ENCODE data around the gene SINHCAF.

SINHCAF gene

DNA sequence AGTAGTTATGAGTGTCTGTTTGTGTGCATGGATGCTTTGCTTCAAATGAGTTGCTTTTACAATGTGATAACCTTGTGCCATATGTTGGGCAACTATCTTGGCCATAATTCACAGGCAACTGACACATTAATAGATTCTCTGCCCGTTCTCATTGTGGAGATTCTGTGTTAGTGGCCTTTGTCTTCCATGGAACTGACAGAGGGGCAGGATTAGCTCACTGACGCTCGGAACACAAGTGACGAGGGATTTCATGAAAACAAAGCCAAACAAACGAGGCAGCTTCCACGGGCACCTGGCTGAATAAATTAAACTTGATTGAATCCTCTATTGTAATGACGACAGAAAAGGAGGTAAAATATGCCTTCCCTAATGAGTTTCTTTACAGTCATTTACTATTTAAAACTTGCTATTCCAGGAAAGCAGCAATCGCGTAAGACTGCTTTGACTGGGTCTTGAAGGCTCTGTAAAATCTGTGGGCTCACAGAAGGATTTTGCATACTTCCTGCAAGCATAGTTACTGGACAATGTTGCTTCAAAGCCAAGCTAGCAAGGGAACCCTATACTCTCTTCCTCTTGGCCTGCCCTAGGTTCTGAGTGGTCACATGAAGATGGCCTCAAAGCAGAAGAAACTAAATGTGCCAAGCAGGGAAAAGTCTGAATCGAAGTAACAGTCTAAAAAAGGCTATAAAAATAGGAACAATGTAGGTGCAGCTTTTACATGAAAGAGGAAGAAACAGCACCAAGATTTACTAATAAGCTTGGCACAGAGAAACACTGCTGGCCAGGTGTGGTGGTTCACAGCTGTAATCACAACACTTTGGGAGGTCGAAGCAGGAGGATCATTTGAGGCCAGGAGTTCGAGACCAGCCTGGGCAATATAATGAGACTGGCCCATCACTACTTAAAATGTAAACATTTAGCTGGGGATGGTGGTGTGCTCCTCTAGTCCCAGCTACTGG lies 28.1 kb upstream of the SINHCAF start:
- TF ChIP-seq GATA3 (IDR thresholded peaks at IDR 0.05; ENCODE audit: low read depth, low read length) (no peak), GATA2 (IDR thresholded peaks at IDR 0.05; ENCODE audit: low read depth, low read length) (no peak)

DNA sequence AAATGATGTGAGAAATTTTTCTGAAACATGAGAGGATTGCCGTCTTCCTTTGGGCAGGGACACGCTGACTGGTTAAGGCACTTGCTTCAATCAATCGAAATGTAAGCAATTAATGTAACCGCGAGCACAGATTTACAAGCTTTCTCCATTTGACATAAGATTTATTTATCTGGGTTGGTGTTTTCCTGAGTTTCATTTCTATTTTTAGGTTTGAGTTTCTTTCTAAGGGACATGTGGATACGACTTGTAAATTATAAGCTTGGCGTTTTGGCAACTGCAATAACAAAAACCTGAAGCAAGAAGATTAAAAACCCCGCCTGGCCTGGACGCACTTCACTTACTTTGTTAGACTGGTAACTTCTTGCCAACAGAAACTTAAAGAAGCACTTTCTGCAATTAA lies 20.3 kb upstream of the SINHCAF start:
- TF ChIP-seq GATA2 (IDR thresholded peaks at IDR 0.05; ENCODE audit: low read depth, low read length) (no peak), GATA3 (IDR thresholded peaks at IDR 0.05; ENCODE audit: low read depth, low read length) (no peak)

DNA sequence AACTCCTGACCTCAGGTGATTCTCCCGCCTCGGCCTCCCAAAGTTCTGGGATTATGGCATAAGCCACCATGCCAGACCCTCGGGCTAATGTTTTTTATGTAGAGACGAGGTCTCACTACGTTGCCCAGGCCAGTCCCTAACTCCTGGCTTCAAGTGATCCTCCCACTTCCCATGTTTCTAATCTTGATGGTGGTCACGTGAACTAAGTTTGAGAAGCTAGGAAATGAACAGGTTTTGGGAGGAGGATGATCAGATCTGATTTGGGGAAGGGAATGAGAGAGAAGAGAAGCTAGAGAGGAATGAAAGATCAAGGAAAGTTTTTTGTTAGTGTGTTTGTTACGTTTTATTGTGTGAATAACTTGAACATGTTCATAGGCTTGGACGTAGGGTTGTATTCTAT lies 17.2 kb upstream of the SINHCAF start:
- TF ChIP-seq GATA3 (IDR thresholded peaks at IDR 0.05; ENCODE audit: low read depth, low read length) (no peak), GATA2 (IDR thresholded peaks at IDR 0.05; ENCODE audit: low read depth, low read length) (no peak)

DNA sequence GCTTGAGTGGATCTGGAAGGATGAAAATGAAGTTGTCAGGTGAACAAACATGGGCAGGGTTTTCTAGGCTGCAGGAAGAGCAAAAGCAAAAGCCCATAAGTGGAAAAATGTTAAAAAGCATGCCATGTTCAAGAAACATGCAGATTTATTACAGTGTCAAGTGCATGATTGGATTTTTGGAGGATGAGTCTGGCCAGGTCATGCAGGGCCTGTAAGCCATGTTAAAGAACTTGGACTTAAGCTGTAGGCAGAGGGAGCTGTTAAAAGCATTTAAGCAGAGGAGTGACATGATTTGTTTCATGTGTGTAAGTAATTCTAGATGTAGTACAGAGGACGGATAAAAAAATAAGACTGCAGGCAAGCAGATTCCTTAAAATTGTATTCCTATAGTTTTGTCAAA lies 16.3 kb upstream of the SINHCAF start:
- TF ChIP-seq GATA3 (IDR thresholded peaks at IDR 0.05; ENCODE audit: low read depth, low read length) (no peak), GATA2 (IDR thresholded peaks at IDR 0.05; ENCODE audit: low read depth, low read length) (no peak)

DNA sequence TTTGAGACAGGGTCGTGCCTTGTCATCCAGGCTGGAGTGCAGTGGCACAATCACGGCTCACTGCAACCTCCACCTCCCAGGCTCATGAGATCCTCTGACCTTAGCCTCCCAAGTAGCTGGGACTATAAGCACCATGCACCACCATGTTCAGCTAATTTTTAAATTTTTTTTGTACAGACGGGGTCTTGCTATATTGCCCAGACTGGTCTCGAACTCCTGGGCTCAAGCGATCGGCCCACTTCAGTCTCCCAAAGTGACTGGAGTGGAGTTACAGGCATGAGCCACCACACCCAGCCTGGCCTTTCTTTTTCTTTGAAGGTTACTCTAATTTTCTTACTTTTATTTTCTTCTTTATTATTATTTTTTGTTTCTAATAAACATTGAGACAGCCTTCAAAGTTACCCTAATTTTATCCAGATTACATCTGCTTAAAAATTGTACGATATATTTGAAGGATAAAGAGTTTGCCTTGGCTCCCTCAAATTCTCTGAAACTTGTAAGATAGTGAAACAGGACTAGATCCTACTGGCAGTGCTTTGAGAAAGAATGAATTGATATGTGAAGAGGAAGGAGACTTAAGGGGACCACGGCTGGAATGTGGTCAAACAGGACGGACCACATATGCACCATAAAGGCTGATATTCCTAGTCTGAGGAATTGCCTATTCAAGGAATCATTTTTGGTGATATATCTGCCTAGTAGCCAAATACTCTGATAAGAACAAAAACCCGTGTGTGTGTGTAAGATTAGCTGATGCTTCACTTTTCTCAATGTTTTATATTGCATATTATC lies 14.1 kb upstream of the SINHCAF start:
- TF ChIP-seq GATA3 (IDR thresholded peaks at IDR 0.05; ENCODE audit: low read depth, low read length) (no peak), GATA2 (IDR thresholded peaks at IDR 0.05; ENCODE audit: low read depth, low read length) (no peak)

DNA sequence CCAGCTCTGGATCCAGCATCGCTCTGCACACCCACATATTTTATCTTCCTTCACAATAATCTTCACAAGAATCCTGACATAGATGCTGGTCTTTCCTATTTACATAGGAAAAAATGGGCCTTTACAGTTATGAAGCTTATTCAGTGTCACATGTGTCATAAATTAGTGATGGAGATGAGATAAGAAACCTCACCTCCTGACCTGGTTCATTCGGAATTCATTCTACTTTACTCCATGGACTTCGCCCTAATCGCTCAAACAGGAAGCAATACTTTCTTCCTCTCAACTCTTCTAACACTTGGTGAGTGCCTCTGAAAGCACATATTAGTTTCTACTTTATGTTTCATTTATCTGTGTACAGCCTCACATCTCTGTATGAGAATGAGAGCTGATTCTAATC lies 12.0 kb upstream of the SINHCAF start:
- TF ChIP-seq GATA2 (IDR thresholded peaks at IDR 0.05; ENCODE audit: low read depth, low read length) (no peak), GATA3 (IDR thresholded peaks at IDR 0.05; ENCODE audit: low read depth, low read length) (no peak)

DNA sequence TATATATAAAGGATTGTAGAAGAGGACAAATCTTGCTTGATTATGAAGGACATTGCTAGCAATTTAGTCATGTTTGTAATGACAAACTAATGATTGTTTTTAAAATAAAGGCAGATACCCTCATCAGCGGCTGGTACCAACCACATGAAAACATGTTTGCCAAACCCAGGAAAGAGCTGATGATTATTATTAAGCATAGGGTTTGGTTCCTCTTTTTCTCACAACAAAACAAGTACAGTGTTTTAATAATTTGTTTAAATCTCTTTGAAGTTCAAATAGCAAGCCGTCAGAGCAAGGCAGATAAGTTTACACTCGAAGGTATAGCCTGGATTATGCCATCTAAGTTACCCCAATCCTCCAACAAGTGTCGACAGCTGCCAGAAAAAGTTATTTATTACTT lies 5.3 kb upstream of the SINHCAF start:
- TF ChIP-seq GATA2 (IDR thresholded peaks at IDR 0.05; ENCODE audit: low read depth, low read length) = no peak
- TF ChIP-seq GATA3 (IDR thresholded peaks at IDR 0.05; ENCODE audit: low read depth, low read length) = no peak

DNA sequence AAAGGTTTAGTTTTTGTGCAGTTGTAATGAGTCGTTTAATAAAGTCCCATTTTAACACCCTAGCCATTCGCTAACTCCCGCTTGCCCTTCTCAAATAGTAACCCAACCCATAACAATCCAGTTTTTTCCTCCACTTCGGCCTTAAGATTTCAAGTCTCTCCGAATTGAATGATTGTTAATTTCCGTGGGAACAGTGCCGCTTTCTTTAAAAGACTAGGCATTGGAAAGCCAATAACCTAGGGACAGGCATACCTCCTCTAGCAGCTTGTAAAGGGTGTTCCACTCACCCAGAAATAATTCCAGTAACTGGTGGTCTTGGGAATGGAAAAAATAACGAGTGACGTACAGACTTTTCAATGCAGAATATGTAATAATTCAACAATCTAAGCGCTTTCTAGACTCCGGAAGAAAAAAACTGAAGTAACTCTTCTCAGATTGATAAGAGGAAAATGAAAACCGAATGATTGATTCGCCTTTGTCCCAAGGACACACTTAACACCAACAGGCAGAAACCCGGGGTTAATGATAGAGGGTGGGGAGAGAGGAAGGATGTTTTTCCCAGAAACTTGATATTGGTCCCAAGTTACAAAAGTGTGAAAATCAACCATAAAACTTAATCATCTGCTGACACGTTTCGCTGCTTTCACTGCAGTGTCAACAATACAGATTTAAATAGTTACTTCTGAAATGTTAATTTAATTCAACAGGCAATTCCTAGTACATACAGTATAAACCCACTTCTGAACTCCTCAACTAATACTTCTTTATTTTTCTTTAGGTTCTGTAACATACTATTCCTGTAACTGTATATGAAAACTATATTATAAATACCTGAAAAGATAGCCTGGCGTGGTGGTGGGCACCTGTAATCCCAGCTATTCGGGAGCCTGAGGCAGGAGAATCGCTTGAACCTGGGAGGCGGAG lies 1.0 kb upstream of the SINHCAF start:
- TF ChIP-seq GATA2 (IDR thresholded peaks at IDR 0.05; ENCODE audit: low read depth, low read length) (no peak), GATA3 (IDR thresholded peaks at IDR 0.05; ENCODE audit: low read depth, low read length) (no peak)

DNA sequence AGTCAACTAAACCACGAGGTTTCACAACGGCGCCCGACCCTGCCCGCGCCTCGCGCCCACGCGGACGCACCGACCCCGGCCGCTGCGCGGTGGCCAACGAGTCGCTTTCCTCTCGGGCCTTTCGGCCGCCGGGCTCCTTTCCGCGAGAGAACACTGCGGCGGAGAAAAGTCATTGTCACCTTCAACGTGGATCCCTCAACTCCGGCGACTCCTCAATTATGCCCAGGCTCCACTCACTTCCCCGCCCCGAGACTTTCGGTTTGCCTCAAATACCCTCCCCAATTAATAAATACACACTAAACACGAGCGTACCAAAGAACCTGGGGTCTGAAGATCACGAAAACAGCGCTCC lies 450 bp downstream of the SINHCAF start:
- TF ChIP-seq GATA3 (IDR thresholded peaks at IDR 0.05; ENCODE audit: low read depth, low read length) (no peak), GATA2 (IDR thresholded peaks at IDR 0.05; ENCODE audit: low read depth, low read length) (no peak)

DNA sequence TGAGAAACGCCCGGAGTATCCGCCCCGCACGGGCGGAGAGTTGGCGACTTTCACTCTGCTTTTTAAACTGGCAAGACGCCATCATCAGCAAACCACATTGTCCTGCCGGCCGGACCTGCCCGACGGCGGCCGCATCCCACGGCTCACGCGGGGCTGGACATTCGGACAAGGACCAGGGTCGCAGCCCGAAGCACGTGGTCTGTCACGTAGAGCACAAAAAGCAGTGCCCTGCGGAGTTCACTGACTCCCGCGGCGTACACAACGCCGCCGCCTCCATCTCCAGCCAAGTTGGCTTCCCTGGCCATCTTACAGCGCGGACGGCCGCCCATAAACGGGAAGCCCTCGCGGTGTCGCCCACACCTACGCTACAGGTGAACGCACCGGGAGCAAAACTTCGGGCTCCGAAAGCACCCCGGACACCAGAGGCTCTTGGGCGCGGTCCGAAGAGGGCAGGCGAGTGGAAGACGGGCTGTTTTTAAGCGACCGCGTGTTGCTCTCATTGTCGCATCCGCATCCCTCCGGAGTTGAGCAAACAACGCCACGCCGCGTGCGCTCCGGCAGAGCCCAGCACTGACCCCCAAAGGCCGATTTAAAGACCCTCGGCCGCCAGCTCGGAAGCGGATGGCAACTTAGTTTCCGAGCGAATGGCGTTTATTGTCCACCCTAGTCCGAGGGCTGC lies 966 bp downstream of the SINHCAF start:
- TF ChIP-seq GATA3 (IDR thresholded peaks at IDR 0.05; ENCODE audit: low read depth, low read length) (no peak), GATA2 (IDR thresholded peaks at IDR 0.05; ENCODE audit: low read depth, low read length) (no peak)

DNA sequence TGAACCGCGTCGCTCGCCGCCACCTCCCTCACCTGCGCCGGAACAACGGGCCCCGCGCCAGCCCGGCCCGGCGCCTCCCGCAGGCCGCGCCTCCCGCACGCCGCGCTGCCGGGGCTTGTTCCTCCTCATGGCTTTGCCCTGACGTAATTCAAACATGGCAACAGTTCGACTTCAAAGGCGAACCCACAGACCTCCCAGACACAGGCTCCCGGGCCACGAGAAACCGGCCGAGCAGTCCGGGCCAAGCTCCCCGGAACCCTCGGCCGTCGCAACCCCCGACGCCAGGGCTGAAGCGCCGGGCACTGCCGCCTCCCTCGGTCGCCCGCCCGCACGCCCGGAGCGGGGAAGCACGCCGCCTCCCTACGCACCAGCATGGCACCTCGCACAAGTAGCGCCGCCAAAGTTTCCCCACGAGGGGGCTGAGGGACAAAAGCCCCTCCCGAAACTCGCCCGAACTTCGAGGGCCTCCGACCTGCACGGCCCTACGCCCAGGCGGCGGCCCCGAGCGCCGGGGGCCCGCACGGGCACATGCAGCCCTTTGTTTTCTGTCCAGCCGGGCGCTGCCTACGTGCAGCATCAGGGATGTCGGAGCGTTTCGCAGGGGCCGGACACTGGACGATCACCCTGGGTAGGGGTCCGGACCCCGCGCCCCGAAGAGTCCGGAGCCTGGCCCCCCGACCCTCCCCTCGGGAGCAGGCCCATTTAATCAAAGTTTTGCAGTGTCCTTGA lies 1.7 kb downstream of the SINHCAF start:
- TF ChIP-seq GATA2 (IDR thresholded peaks at IDR 0.05; ENCODE audit: low read depth, low read length) (no peak), GATA3 (IDR thresholded peaks at IDR 0.05; ENCODE audit: low read depth, low read length) (no peak)

DNA sequence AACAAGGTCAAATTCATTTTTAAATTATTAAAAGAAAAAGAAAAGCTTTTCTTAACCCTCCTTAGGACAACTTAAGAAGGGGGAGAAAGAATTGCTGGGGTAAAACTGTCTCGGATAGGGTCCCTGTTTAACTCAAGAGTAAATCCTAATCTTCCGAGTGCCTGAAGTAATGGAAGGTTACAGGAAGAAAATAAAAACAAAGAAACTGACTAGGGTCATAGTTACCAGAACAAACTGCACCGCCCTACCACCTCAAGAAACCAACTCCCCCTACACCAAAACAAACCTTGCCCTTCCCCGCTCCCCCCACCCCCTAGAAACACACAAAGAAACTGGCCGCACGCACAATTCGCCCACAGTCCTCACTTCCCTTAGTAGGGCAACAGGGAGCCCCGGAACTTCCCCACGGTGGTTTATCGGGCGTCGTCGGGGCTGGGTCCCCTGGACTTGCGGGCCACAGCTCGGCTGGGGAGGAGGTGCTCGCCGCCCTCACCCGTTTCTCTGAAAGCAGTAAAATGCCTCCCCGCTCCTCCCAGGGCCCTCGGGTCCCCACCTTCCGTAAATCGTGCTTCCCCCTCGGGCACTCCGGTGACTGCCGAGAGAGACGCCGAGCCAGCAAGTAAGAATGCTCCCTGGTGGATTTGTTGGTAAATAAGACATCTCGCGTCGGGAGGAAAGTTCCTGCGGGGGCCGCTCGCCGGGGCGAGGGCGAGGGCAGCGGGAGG lies 2.4 kb downstream of the SINHCAF start:
- TF ChIP-seq GATA3 (IDR thresholded peaks at IDR 0.05; ENCODE audit: low read depth, low read length) = no peak
- TF ChIP-seq GATA2 (IDR thresholded peaks at IDR 0.05; ENCODE audit: low read depth, low read length) = no peak

Data from SH-SY5Y (cell line).